GM21576 (cell line): ENCODE data around the gene CACNA1G.

ENCODE experiments used
- ATAC-seq: cut with Tn5 transposase; IDR thresholded peaks from one replicate; pipeline ENCODE4 v1.9.1; 2021; ENCODE audit warnings: mild to moderate bottlenecking, moderate library complexity; ENCODE audit not compliant: unreplicated experiment

Gene CACNA1G

GRCh38 chr17:50585346-50585745, 24.8 kb downstream of the CACNA1G start:
- ATAC-seq = no peak

GRCh38 chr17:50585891-50586290, 25.4 kb downstream of the CACNA1G start:
- no peak for ATAC-seq

- ATAC-seq = no peak
Measured at GRCh38 chr17:50586421-50587247, 26.1 kb downstream of the CACNA1G start.

GRCh38 chr17:50587571-50587970, 27.1 kb downstream of the CACNA1G start:
- no peak for ATAC-seq

- ATAC-seq = no peak
Measured at GRCh38 chr17:50588391-50589049, 28.0 kb downstream of the CACNA1G start.

- no peak for ATAC-seq
Measured at GRCh38 chr17:50589095-50589705, 28.7 kb downstream of the CACNA1G start.

- no peak for ATAC-seq
Measured at GRCh38 chr17:50590946-50591737, 30.6 kb downstream of the CACNA1G start.

- no peak for ATAC-seq
Measured at GRCh38 chr17:50593321-50593720, 32.8 kb downstream of the CACNA1G start.

- ATAC-seq = no peak
Measured at GRCh38 chr17:50594128-50594823, 33.8 kb downstream of the CACNA1G start.

GRCh38 chr17:50594892-50595291, 34.4 kb downstream of the CACNA1G start:
- no peak for ATAC-seq

GRCh38 chr17:50596191-50597037, 35.9 kb downstream of the CACNA1G start:
- no peak for ATAC-seq

GRCh38 chr17:50598487-50598886, 38.0 kb downstream of the CACNA1G start:
- ATAC-seq = no peak

- ATAC-seq = no peak
Measured at GRCh38 chr17:50599606-50600005, 39.1 kb downstream of the CACNA1G start.

GRCh38 chr17:50601823-50602375, 41.4 kb downstream of the CACNA1G start:
- ATAC-seq = no peak

GRCh38 chr17:50602836-50603235, 42.3 kb downstream of the CACNA1G start:
- ATAC-seq = no peak

- ATAC-seq = no peak
Measured at GRCh38 chr17:50603340-50603739, 42.8 kb downstream of the CACNA1G start.

GRCh38 chr17:50604513-50604912, 44.0 kb downstream of the CACNA1G start:
- ATAC-seq = no peak

- ATAC-seq = no peak
Measured at GRCh38 chr17:50605429-50605828, 44.9 kb downstream of the CACNA1G start.

- no peak for ATAC-seq
Measured at GRCh38 chr17:50607522-50608175, 47.1 kb downstream of the CACNA1G start.
